K562 (cell line): ENCODE results near the gene TLCD1. TPM values are rescaled to one million over a fixed set of nuclear protein-coding genes. Genes with fewer than 3 reads are reported as not detected.

Experiments
- ATAC-seq: fragments of 200-7000 bp; cut with Tn5 transposase; 3 replicates; pipeline ENCODE4 v1.9.1; 2020; ENCODE audit warnings: moderate library complexity
- BruUV-seq: library from RNA; stranded (reverse); fragments of 400-500 nt; replicated peaks from 2 replicates; lab custom pipeline; 2021; lab: Mats Ljungman, UMichigan
- CTCF ChIA-PET: fragments of 300-600 bp; formaldehyde crosslinking; extraction: SDS; loops from one replicate; lab custom pipeline; 2021; ENCODE audit warnings: low intra/inter-chr PET ratio; lab: Yijun Ruan, JAX
- POLR2A ChIA-PET: fragments of 300-600, 350-650 bp; sonication (Branson Sonifier 250); formaldehyde crosslinking; extraction: SDS; loops from one replicate; lab custom pipeline; 2021; ENCODE audit warnings: antibody characterized with exemption, inconsistent platforms; lab: Yijun Ruan, JAX
- DNase-seq, 4 experiments: peaks; one replicate each; pipeline versions ENCODE4 v3.0.0 to v3.0.0-alpha.2; 2011 to 2018; ENCODE audit warnings: low spot score in 3 of 4, mixed read lengths in 3 of 4; ENCODE audit errors: extremely low read depth in 1 of 4
- FAIRE-seq: peaks from 2 replicates; lab custom pipeline; 2011; peaks lifted over from hg19 to GRCh38; lab: Jason Lieb, UNC
- H2AFZ ChIP-seq: 2 replicates; pipeline ENCODE4 v1.6.0; 2011; ENCODE audit warnings: low read depth, low read length, control low read depth, inconsistent platforms
- H3K27ac ChIP-seq: fragments of 200-600 bp; 3 replicates; pipeline ENCODE4 v1.8.0; 2011; ENCODE audit warnings: low read depth, mild to moderate bottlenecking, control low read depth, inconsistent platforms, low read length, moderate library complexity, mixed read lengths; ENCODE audit errors: extremely low read depth
- H3K27me3 ChIP-seq, 2 experiments: fragments of 300-600 bp in 1 of 2; 2 replicates in 1 of 2; 3 replicates in 1 of 2; pipeline versions ENCODE4 v1.6.0 to v1.8.0; 2011; ENCODE audit warnings: inconsistent platforms in 2 of 2, low read length in 2 of 2, mild to moderate bottlenecking in 1 of 2, mixed read lengths in 1 of 2, moderate library complexity in 1 of 2; ENCODE audit not compliant: control insufficient read depth in 2 of 2, insufficient read depth in 2 of 2
- H3K36me3 ChIP-seq: fragments of 300-600 bp; 3 replicates; pipeline ENCODE4 v1.8.0; 2011; ENCODE audit warnings: mild to moderate bottlenecking, low read length, inconsistent platforms; ENCODE audit not compliant: control insufficient read depth, insufficient read depth
- H3K4me1 ChIP-seq, 2 experiments: fragments of 200-600 bp in 1 of 2; replicated peaks in 1 of 2; 2 replicates in 1 of 2; 3 replicates in 1 of 2; pipeline versions ENCODE4 v1.5.1 to v1.8.0; 2011; ENCODE audit warnings: inconsistent platforms in 2 of 2, low read length in 2 of 2, mild to moderate bottlenecking in 1 of 2, mixed read lengths in 1 of 2, moderate library complexity in 1 of 2; ENCODE audit not compliant: control insufficient read depth in 2 of 2, insufficient read depth in 2 of 2
- H3K4me2 ChIP-seq: 2 replicates; pipeline ENCODE4 v1.6.1; 2011; ENCODE audit warnings: low read length, control low read depth, inconsistent platforms, mixed read lengths; ENCODE audit not compliant: insufficient read depth
- H3K4me3 ChIP-seq: fragments of 200-600 bp; sonication (generic), shearing (Covaris generic); 2 replicates; pipeline ENCODE4 v1.5.1; 2016; ENCODE audit warnings: control low read depth, inconsistent platforms
- H3K79me2 ChIP-seq: fragments of 200-600 bp; 3 replicates; pipeline ENCODE4 v1.8.0; 2011; ENCODE audit warnings: low read length, inconsistent platforms; ENCODE audit not compliant: control insufficient read depth, insufficient read depth
- H3K9ac ChIP-seq, 2 experiments: 2 replicates each; pipeline versions ENCODE4 v1.6.0 to v1.6.1; 2011; ENCODE audit warnings: low read depth in 2 of 2, low read length in 2 of 2, control low read depth in 1 of 2, inconsistent platforms in 1 of 2, mild to moderate bottlenecking in 1 of 2, mixed read lengths in 1 of 2; ENCODE audit not compliant: insufficient read depth in 1 of 2
- H3K9me1 ChIP-seq: one replicate; pipeline ENCODE4 v1.6.0; 2011; ENCODE audit warnings: inconsistent platforms, mild to moderate bottlenecking, low read length, moderate library complexity; ENCODE audit not compliant: control insufficient read depth, insufficient read depth
- H3K9me3 ChIP-seq: replicated peaks from 2 replicates; pipeline ENCODE4 v1.5.1; 2011; ENCODE audit warnings: low read depth, low read length, inconsistent platforms; ENCODE audit not compliant: control insufficient read depth, insufficient read depth
- H4K20me1 ChIP-seq: replicated peaks from 2 replicates; pipeline ENCODE4 v1.6.1; 2011; ENCODE audit warnings: low read length, inconsistent platforms, mixed read lengths; ENCODE audit not compliant: control insufficient read depth, insufficient read depth
- BDP1 ChIP-seq: IDR thresholded peaks from 3 replicates; pipeline ENCODE4 v1.6.1; 2011; ENCODE audit not compliant: insufficient read length, insufficient read depth
- GABPA ChIP-seq: fragments of 200-800 bp; sonication (Bioruptor generic); conservative IDR thresholded peaks from 2 replicates; pipeline ENCODE4 v1.6.1; 2016; ENCODE audit warnings: low read depth, missing genetic modification characterization, missing compliant biosample characterization
- POLR2AphosphoS5 ChIP-seq: IDR thresholded peaks from 2 replicates; pipeline ENCODE4 v1.6.1; 2011; ENCODE audit warnings: mild to moderate bottlenecking, low read depth, low read length, moderate library complexity; ENCODE audit not compliant: control insufficient read depth, insufficient read depth
- RBM15 ChIP-seq: fragments of 200-400 bp; formaldehyde crosslinking; IDR thresholded peaks from 2 replicates; pipeline ENCODE4 v1.6.1; 2018; ENCODE audit warnings: mild to moderate bottlenecking, low read length, moderate library complexity; ENCODE audit not compliant: insufficient read depth
- ZBTB7A ChIP-seq: IDR thresholded peaks from 2 replicates; pipeline ENCODE4 v1.6.1; 2011; ENCODE audit warnings: low read depth, mild to moderate bottlenecking, low read length, moderate library complexity, borderline replicate concordance; ENCODE audit not compliant: control insufficient read depth
- ZNF589 ChIP-seq: fragments of 200-800 bp; sonication (Bioruptor generic); IDR thresholded peaks from 2 replicates; pipeline ENCODE4 v1.6.1; 2016; ENCODE audit warnings: low read depth, missing genetic modification characterization, missing compliant biosample characterization
- ZNF75A ChIP-seq: fragments of 450-650 bp; formaldehyde crosslinking; IDR thresholded peaks from 2 replicates; pipeline ENCODE4 v1.4.0; 2020; ENCODE audit warnings: mild to moderate bottlenecking
- ZNF766 ChIP-seq: fragments of 200-800 bp; sonication (Bioruptor generic); conservative IDR thresholded peaks from 2 replicates; pipeline ENCODE4 v1.6.1; 2016; ENCODE audit warnings: missing genetic modification characterization, missing compliant biosample characterization
- WGBS: fragments of 100-300 bp; shearing (Covaris generic); methylation state at CpG from one replicate; pipeline ENCODE4 v1.1.6; 2016; ENCODE audit warnings: low coverage, mixed read lengths; ENCODE audit not compliant: insufficient coverage; ENCODE audit errors: missing lambda C conversion rate; 5-methylcytosine and 5-hydroxymethylcytosine counted together
- in situ Hi-C: fragments of 300-500 bp; cut with MboI; formaldehyde crosslinking; loops from 4 replicates; pipeline ENCODE4 v1.15.0; 2018; ENCODE audit warnings: inconsistent platforms, mixed read lengths
- intact Hi-C: fragments of 100-400 bp; cut with micrococcal nuclease; formaldehyde crosslinking; loops from 2 replicates; pipeline ENCODE4 v1.14.2; 2022
- polyA plus RNA-seq, 8 experiments: library from polyadenylated mRNA; depleted of rRNA in 4 of 8; stranded (reverse) in 5 of 8; unstranded in 3 of 8; fragments of >200 nt; fragmentation: Nextera tagmentation in 2 of 8; fragmentation: Illumina TruSeq in 1 of 8; extraction: Ambion mirVana in 2 of 8; extraction: Trizol in 1 of 8; gene quantifications; 2 replicates each; pipeline versions ENCODE4 v1.2.1 to v1.2.3, GENCODE V29; 2011 to 2014; ENCODE audit warnings: inconsistent platforms in 1 of 8, missing spikeins in 1 of 8
- total RNA-seq, 7 experiments: library from RNA; depleted of rRNA in 6 of 7; stranded (reverse); fragments of >200 nt in 6 of 7; fragmentation: Illumina TruSeq in 2 of 7; extraction: Trizol in 2 of 7; gene quantifications; 2 replicates each; pipeline versions ENCODE4 v1.2.1 to v1.2.3, GENCODE V29; 2011 to 2021; ENCODE audit warnings: low replicate concordance in 1 of 7
- TF ChIP-seq, protein P1 (sequence below): fragments of 250-450 bp; sonication (Bioruptor Pico); IDR thresholded peaks from 2 replicates; pipeline ENCODE4 v1.8.0; 2021; ENCODE audit warnings: mild to moderate bottlenecking, moderate library complexity
- TF ChIP-seq, protein P2 (sequence below): fragments of 450-650 bp; formaldehyde crosslinking; IDR thresholded peaks from 2 replicates; pipeline ENCODE4 v1.4.0; 2020; ENCODE audit warnings: mild to moderate bottlenecking, mixed read lengths
- TF ChIP-seq, protein P3 (sequence below): conservative IDR thresholded peaks from 2 replicates; pipeline ENCODE4 v1.6.1; 2011; ENCODE audit warnings: low read depth, mild to moderate bottlenecking, low read length; ENCODE audit not compliant: control insufficient read depth

TLCD1 gene
- total and polyA plus RNA-seq, 9 of the 15 experiments (the other 6 are each of a cell fraction or from before 2014, with no cell fraction given), result 6.8 to 37.7 (median 21.7) TPM

DNA sequence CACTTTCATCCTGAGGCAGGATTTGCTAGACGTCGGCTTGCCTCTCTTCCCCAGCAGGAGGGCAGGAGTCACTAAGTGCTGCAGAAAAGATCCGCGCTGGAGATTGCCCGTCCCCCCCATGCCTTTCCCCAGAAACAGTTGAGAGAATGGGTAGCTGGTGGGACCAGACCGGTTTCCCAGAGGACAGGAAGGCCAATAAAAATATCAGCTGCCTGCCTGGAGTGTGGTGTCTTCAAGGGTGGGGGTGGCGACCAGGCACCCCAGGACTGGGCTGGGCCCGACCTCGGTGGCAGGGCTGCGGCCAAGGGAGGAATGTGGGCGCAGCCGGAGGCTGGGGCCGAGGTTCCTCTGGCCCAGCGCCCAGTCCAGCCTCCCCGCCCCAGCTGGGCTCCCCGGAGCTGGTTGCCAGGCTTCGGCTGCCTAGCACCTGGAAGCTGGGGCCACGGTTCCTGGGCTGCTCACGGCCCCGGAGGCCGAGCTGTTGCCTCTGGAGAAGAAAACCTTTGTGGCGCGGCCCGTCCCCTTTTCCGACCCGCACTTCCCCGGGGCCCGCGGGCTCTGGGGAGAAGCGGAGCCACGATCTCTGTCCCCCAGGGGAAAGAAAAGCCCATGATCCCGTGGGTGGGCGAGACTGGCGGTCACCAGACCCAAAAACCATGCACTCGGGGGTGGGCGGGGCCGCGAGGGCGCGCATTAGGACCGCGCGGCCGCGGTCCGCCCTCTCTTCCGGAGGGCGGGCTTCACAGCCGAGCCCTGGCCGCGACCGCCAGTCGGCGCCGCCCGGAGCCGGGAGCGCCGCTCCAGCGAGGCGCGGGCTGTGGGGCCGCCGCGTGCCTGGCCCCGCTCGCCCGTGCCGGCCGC, 17.4 kb upstream of the TLCD1 start, which contains the start of gene TRAF4 (continued):
- TF ChIP-seq, protein P1, sequence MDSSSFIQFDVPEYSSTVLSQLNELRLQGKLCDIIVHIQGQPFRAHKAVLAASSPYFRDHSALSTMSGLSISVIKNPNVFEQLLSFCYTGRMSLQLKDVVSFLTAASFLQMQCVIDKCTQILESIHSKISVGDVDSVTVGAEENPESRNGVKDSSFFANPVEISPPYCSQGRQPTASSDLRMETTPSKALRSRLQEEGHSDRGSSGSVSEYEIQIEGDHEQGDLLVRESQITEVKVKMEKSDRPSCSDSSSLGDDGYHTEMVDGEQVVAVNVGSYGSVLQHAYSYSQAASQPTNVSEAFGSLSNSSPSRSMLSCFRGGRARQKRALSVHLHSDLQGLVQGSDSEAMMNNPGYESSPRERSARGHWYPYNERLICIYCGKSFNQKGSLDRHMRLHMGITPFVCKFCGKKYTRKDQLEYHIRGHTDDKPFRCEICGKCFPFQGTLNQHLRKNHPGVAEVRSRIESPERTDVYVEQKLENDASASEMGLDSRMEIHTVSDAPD (CRISPR knock-in tag), result no peak

DNA sequence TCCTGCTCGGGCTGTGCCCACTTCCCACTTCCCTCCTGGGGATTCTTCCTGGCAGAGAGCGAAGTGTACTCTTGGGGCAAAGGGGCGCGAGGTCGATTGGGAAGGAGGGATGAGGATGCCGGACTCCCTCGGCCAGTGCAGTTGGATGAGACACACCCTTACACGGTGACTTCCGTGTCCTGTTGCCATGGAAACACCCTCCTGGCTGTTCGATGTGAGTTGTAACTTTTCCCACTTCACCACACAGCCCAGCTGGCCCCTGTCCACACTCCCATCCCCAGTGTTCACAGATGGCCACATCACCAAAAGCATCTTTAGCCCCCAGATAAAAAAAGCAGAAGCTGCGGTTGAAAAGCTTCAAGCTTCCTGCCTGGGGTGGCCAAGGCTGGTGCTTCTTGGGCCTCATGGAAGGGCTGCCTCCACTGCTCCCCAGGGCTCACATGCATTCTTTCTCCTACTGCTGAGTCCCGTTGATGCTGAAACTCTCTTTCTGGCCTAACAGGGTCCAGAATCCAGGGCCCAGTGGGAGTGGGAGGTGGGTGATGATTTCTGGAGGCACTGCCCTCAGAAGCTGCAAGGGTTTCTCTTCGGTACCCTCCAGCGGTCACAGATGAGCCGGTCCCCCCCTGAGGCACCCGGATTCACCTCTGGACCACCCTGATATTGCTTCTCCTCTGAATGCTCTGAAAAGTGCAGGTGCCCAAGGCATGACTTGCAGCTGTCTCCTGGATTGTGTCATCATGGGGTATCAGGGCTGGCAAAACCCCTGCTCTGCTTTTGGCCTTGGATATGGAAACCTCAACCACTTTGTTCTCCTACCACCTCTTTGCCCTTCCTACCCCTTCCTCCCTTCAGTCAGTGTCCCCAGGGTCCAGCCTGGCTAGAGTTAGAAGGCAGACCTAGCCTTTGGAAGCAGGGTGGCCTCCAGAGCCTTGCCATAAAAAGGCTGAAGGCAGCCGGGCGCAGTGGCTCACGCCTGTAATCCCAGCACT, 15.6 kb upstream of the TLCD1 start:
- H3K9me1 ChIP-seq, result no peaks in the 10 kb centered on the region
- ChIA-PET POLR2A (interaction anchor here (0.5 to 17.4 kb wide), 4 partner anchors 10 to 1369 kb away, joined by 3 to 367 read pairs (median 12); partner anchors contain the start of genes NEK8, RPL23A and TLCD1), CTCF (no interaction called here)
- FAIRE-seq (peak; percentile 92), DNase-seq (peak; percentile 20 to 73 (median 50)), ATAC-seq (no peak)
- peaks cover 45 to 85% of the 10 kb centered on the region in 2 experiments for H3K4me1 ChIP-seq
- H3K79me2 ChIP-seq, result peaks cover 34% of the 10 kb centered on the region
- no peaks in the 10 kb centered on the region for H3K27me3 ChIP-seq
- peak overlapping the region; percentile 19; the same call in 1 of the 3 replicates for H3K27ac ChIP-seq
- peaks cover 20% of the 10 kb centered on the region; the same call in 2 of the 3 replicates for H3K36me3 ChIP-seq
- BruUV-seq, result no TSS peak
- H3K9ac ChIP-seq, result peak overlapping the region in 1 of 2 experiments; percentile 66; a peak in 2 of 4 replicates
- intact Hi-C loops (loop anchor here (5.0 kb wide), 1 partner anchor 94 kb away; the partner anchor contains the start of gene BLTP2), in situ Hi-C loops (no loop called here)
- H3K4me3 ChIP-seq, result no peak overlapping the region
- H3K9me3 ChIP-seq, result no peaks in the 10 kb centered on the region
- 59% methylated on average over 19 of the region's 19 CpGs for WGBS
- no peak overlapping the region for H3K4me2 ChIP-seq
- H2AFZ ChIP-seq, result no peak overlapping the region
- H4K20me1 ChIP-seq, result peaks cover 19% of the 10 kb centered on the region
- TF ChIP-seq ZBTB7A (peak; percentile 32; the same call in 1 of the 2 replicates), GABPA (tag) (0 out of 2 replicates have a peak, but pooled peaks have one; percentile 27), ZNF766 (CRISPR knock-in tag) (peak; percentile 89), ZNF75A (CRISPR knock-in tag) (peak; percentile 87), BDP1 (no peak), POLR2AphosphoS5 (peak; percentile 59), ZNF589 (CRISPR knock-in tag) (peak; percentile 37; the same call in 1 of the 2 replicates), RBM15 (no peak)
- TF ChIP-seq, protein P2, sequence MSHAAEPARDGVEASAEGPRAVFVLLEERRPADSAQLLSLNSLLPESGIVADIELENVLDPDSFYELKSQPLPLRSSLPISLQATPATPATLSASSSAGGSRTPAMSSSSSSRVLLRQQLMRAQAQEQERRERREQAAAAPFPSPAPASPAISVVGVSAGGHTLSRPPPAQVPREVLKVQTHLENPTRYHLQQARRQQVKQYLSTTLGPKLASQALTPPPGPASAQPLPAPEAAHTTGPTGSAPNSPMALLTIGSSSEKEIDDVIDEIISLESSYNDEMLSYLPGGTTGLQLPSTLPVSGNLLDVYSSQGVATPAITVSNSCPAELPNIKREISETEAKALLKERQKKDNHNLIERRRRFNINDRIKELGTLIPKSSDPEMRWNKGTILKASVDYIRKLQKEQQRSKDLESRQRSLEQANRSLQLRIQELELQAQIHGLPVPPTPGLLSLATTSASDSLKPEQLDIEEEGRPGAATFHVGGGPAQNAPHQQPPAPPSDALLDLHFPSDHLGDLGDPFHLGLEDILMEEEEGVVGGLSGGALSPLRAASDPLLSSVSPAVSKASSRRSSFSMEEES (CRISPR knock-in tag), result no peak
- TF ChIP-seq, protein P3, sequence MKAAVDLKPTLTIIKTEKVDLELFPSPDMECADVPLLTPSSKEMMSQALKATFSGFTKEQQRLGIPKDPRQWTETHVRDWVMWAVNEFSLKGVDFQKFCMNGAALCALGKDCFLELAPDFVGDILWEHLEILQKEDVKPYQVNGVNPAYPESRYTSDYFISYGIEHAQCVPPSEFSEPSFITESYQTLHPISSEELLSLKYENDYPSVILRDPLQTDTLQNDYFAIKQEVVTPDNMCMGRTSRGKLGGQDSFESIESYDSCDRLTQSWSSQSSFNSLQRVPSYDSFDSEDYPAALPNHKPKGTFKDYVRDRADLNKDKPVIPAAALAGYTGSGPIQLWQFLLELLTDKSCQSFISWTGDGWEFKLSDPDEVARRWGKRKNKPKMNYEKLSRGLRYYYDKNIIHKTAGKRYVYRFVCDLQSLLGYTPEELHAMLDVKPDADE, result 0 out of 2 replicates have a peak, but pooled peaks have one; percentile 23
